Measurements from ENCODE around the gene RFTN1. TPM values are rescaled to one million over a fixed set of nuclear protein-coding genes. Genes with fewer than 3 reads are reported as not detected.

RFTN1 gene
- total and polyA plus RNA-seq, 10 of the 15 experiments (the other 5 are each of a cell fraction or from before 2014, with no cell fraction given): 20.6 to 213 (median 147) TPM

DNA sequence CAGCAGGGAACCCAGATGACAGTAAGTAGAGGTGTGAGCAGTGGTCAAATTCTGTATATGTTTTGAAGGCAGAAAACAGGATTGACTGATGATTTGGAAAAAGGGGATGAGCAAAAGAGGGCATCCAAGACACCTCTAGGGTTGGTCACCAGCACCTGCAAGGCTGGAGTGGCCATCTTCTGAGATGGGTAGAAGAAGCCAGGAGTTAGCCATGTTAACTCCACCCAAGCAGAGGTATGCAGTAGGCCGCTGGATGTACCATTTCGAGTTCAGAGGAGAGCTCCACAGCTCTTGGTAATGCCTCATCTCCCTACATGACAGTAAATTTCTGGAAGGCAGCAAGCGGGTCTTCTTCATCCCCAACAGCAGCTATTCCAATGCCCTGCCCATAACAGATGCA is 7.0 kb downstream of the RFTN1 start:
- RAD21 ChIA-PET (ENCODE audit: unreplicated experiment): interaction anchor here (0.7 to 10.3 kb wide), 7 partner anchors 9 to 127 kb away, joined by 3 to 74 read pairs (median 3); no protein-coding TSS in a partner anchor
- TF ChIP-seq ZNF384 (IDR thresholded peaks at IDR 0.05; ENCODE audit: borderline replicate concordance, low read depth, low read length) (no peak), YBX1 (IDR thresholded peaks at IDR 0.05) (no peak), POLR2AphosphoS5 (IDR thresholded peaks at IDR 0.05; ENCODE audit: low read length) (peak; percentile 81), YY1 (IDR thresholded peaks at IDR 0.05; ENCODE audit: low read depth, low read length) (0 out of 2 replicates have a peak, but pooled peaks have one; percentile 16)

DNA sequence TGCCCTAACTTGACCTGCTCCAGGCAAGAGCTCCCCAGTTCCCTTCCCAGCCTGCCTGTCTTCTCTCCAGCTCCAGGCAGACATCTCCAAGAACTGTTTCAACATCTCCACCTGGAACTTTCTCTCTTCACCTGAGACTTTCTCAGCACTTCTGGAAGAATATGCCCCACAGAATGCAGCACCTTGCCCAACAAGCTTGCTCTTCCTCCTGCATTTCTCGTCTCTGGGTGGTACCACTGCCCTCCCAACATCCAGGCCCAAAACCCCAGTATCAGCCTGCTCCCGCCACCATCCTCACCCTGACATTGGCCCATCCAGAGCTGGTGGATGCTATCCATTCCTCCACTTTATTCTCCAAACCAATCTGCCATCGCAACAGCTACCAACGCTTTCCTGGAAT is 8.8 kb downstream of the RFTN1 start:
- 0 out of 2 replicates have a peak, but pooled peaks cover 2% of the 10 kb centered on the region for H4K20me1 ChIP-seq (ENCODE audit: control insufficient read depth, insufficient read depth)

More for the DNA sequence above, 7.0 kb downstream of the RFTN1 start:
- peak overlapping the region; percentile 29 for H3K27ac ChIP-seq (ENCODE audit: control insufficient read depth, insufficient read depth)
- intact Hi-C loops (cut with micrococcal nuclease; ENCODE audit: unreplicated experiment): no loop called here
- ATAC-seq: no peak
- peaks cover 10 to 12% of the 10 kb centered on the region in 2 experiments for H3K36me3 ChIP-seq (ENCODE audit: control insufficient read depth in 2 of 2, insufficient read depth in 2 of 2, low read length in 1 of 2)
- peak overlapping the region; percentile 61; the same call in 1 of the 2 replicates for H3K4me3 ChIP-seq
- H3K79me2 ChIP-seq (ENCODE audit: control insufficient read depth, insufficient read depth, low read length): peaks cover 95% of the 10 kb centered on the region
- H2AFZ ChIP-seq (ENCODE audit: control insufficient read depth, low read depth, low read length): no peak overlapping the region
- H4K20me1 ChIP-seq (ENCODE audit: control insufficient read depth, insufficient read depth): 0 out of 2 replicates have a peak, but pooled peaks cover 2% of the 10 kb centered on the region
- no peaks in the 10 kb centered on the region for H3K27me3 ChIP-seq (replicated peaks in 1 of 2; ENCODE audit: control insufficient read depth in 2 of 2, insufficient read depth in 2 of 2, low read length in 1 of 2)
- H3K9me3 ChIP-seq (replicated peaks; ENCODE audit: control insufficient read depth, insufficient read depth, low read length): no peaks in the 10 kb centered on the region
- H3K4me2 ChIP-seq (ENCODE audit: control insufficient read depth, insufficient read depth): peak overlapping the region; percentile 95
- BruUV-seq (replicated peaks): no TSS peak
- in situ Hi-C loops (cut with MboI): loop anchor here (25.0 kb wide), 1 partner anchor 1144 kb away; no protein-coding TSS in a partner anchor
- no peak overlapping the region; the same call in 1 of the 2 replicates for H3K9ac ChIP-seq (ENCODE audit: control insufficient read depth, insufficient read depth, low read length)
- DNase-seq (ENCODE audit: low read depth, low spot score): no peak
- POLR2A ChIA-PET: interaction anchor here (1.4 to 6.8 kb wide), 7 partner anchors 9 to 206 kb away, joined by 3 to 47 read pairs (median 5); no protein-coding TSS in a partner anchor
- CTCF ChIA-PET: interaction anchor here (0.6 to 1.6 kb wide), 4 partner anchors 10 to 216 kb away, joined by 3 to 4 read pairs (median 3); no protein-coding TSS in a partner anchor
- H3K4me1 ChIP-seq (ENCODE audit: control insufficient read depth, insufficient read depth, low read length): peaks cover 62% of the 10 kb centered on the region
- SMC1A ChIA-PET (ENCODE audit: uncharacterized antibody, unreplicated experiment): interaction anchor here (1.0 to 25.8 kb wide), 15 partner anchors 8 to 238 kb away, joined by 3 to 295 read pairs (median 4); no protein-coding TSS in a partner anchor
- FAIRE-seq: no peak
- WGBS (ENCODE audit: insufficient coverage, insufficient replicate concordance, low lambda C conversion rate, missing lambda C conversion rate): 100% methylated on average over 3 of the region's 3 CpGs

More for the DNA sequence above, 8.8 kb downstream of the RFTN1 start:
- no peak for TF ChIP-seq NR2C1 (IDR thresholded peaks at IDR 0.05)
- TF ChIP-seq BACH1 (IDR thresholded peaks at IDR 0.05; ENCODE audit: borderline replicate concordance): peak; percentile 46
- TF ChIP-seq ZNF24 (IDR thresholded peaks at IDR 0.05): no peak
- TF ChIP-seq YBX1 (IDR thresholded peaks at IDR 0.05): no peak
- TF ChIP-seq, protein P1, sequence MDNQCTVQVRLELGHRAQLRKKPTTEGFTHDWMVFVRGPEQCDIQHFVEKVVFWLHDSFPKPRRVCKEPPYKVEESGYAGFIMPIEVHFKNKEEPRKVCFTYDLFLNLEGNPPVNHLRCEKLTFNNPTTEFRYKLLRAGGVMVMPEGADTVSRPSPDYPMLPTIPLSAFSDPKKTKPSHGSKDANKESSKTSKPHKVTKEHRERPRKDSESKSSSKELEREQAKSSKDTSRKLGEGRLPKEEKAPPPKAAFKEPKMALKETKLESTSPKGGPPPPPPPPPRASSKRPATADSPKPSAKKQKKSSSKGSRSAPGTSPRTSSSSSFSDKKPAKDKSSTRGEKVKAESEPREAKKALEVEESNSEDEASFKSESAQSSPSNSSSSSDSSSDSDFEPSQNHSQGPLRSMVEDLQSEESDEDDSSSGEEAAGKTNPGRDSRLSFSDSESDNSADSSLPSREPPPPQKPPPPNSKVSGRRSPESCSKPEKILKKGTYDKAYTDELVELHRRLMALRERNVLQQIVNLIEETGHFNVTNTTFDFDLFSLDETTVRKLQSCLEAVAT (IDR thresholded peaks at IDR 0.05): peak; percentile 31
- no peak for TF ChIP-seq RAD51 (IDR thresholded peaks at IDR 0.05)
- peak; percentile 64 for TF ChIP-seq POLR2AphosphoS5 (IDR thresholded peaks at IDR 0.05; ENCODE audit: low read length)
- TF ChIP-seq SP1 (IDR thresholded peaks at IDR 0.05; ENCODE audit: low read depth, low read length): no peak
- TF ChIP-seq MTA2 (IDR thresholded peaks at IDR 0.05; ENCODE audit: low read depth): no peak
- no peak for TF ChIP-seq NFYB (IDR thresholded peaks at IDR 0.05; ENCODE audit: insufficient read depth, low read depth, low read length)
- H3K4me3 ChIP-seq: no peak overlapping the region
- peak overlapping the region; percentile 43 for H3K27ac ChIP-seq (ENCODE audit: control insufficient read depth, insufficient read depth)
- H3K27me3 ChIP-seq (replicated peaks in 1 of 2; ENCODE audit: control insufficient read depth in 2 of 2, insufficient read depth in 2 of 2, low read length in 1 of 2): no peaks in the 10 kb centered on the region
- H3K36me3 ChIP-seq (ENCODE audit: control insufficient read depth in 2 of 2, insufficient read depth in 2 of 2, low read length in 1 of 2): peaks cover 14 to 23% of the 10 kb centered on the region in 2 experiments
- DNase-seq (ENCODE audit: low read depth, low spot score) (no peak), FAIRE-seq (no peak), ATAC-seq (no peak)
- intact Hi-C loops (cut with micrococcal nuclease; ENCODE audit: unreplicated experiment) (loop anchor here (2.0 kb wide), 1 partner anchor 36 kb away; no protein-coding TSS in a partner anchor), in situ Hi-C loops (cut with MboI) (loop anchor here (25.0 kb wide), 1 partner anchor 1142 kb away; no protein-coding TSS in a partner anchor)
- ChIA-PET POLR2A (interaction anchor here (0.7 to 6.8 kb wide), 13 partner anchors 8 to 134 kb away, joined by 3 to 47 read pairs (median 5); no protein-coding TSS in a partner anchor), SMC1A (ENCODE audit: uncharacterized antibody, unreplicated experiment) (interaction anchor here (0.7 to 25.8 kb wide), 30 partner anchors 9 to 214 kb away, joined by 3 to 295 read pairs (median 5); no protein-coding TSS in a partner anchor), RAD21 (ENCODE audit: unreplicated experiment) (interaction anchor here (0.8 to 10.3 kb wide), 20 partner anchors 7 to 214 kb away, joined by 3 to 74 read pairs (median 5); no protein-coding TSS in a partner anchor), CTCF (interaction anchor here (1.0 to 1.8 kb wide), 10 partner anchors 10 to 214 kb away, joined by 3 to 7 read pairs (median 4); no protein-coding TSS in a partner anchor)
- H3K9ac ChIP-seq (ENCODE audit: control insufficient read depth, insufficient read depth, low read length): no peak overlapping the region
- H3K4me1 ChIP-seq (ENCODE audit: control insufficient read depth, insufficient read depth, low read length): peaks cover 61% of the 10 kb centered on the region
- BruUV-seq (replicated peaks): no TSS peak
- H3K79me2 ChIP-seq (ENCODE audit: control insufficient read depth, insufficient read depth, low read length): peaks cover 98% of the 10 kb centered on the region
- H3K9me3 ChIP-seq (replicated peaks; ENCODE audit: control insufficient read depth, insufficient read depth, low read length): no peaks in the 10 kb centered on the region; the same call in 2 of the 3 replicates
- H3K4me2 ChIP-seq (ENCODE audit: control insufficient read depth, insufficient read depth): peak overlapping the region; percentile 65
- 97% methylated on average over 4 of the region's 4 CpGs for WGBS (ENCODE audit: insufficient coverage, insufficient replicate concordance, low lambda C conversion rate, missing lambda C conversion rate)
- H2AFZ ChIP-seq (ENCODE audit: control insufficient read depth, low read depth, low read length): no peak overlapping the region
